Measurements from ENCODE around the gene PFKFB1.
"Not testable (repeated sequence)": the region's sequence is repeated elsewhere in the genome, so short reads cannot be mapped to it uniquely, and the experiment has no call there.

Gene PFKFB1

GRCh38 chrX:54992911-54993622 lies 921 bp downstream of the PFKFB1 start:
- DNase-seq (ENCODE audit: low read depth): no peak

GRCh38 chrX:54991706-54992105 lies 2.3 kb downstream of the PFKFB1 start:
- no peak for DNase-seq (ENCODE audit: low read depth)

GRCh38 chrX:54983306-54983705 lies 10.7 kb downstream of the PFKFB1 start:
- DNase-seq (ENCODE audit: low read depth): not testable (repeated sequence)

GRCh38 chrX:54980334-54980733 lies 13.7 kb downstream of the PFKFB1 start:
- no peak for DNase-seq (ENCODE audit: low read depth)

GRCh38 chrX:54979432-54979831 lies 14.6 kb downstream of the PFKFB1 start:
- no peak for DNase-seq (ENCODE audit: low read depth)

- DNase-seq (ENCODE audit: low read depth): no peak
Measured at GRCh38 chrX:54978448-54978847, 15.5 kb downstream of the PFKFB1 start.

GRCh38 chrX:54977387-54977786 lies 16.6 kb downstream of the PFKFB1 start:
- DNase-seq (ENCODE audit: low read depth): no peak

GRCh38 chrX:54964766-54965497 lies 29.1 kb downstream of the PFKFB1 start:
- no peak for DNase-seq (ENCODE audit: low read depth)

GRCh38 chrX:54961750-54962149 lies 32.2 kb downstream of the PFKFB1 start:
- no peak for DNase-seq (ENCODE audit: low read depth)

GRCh38 chrX:54950730-54951375 lies 43.1 kb downstream of the PFKFB1 start:
- no peak for DNase-seq (ENCODE audit: low read depth)

GRCh38 chrX:54945224-54945623 lies 48.8 kb downstream of the PFKFB1 start:
- DNase-seq (ENCODE audit: low read depth): no peak

GRCh38 chrX:54944816-54945215 lies 49.2 kb downstream of the PFKFB1 start:
- no peak for DNase-seq (ENCODE audit: low read depth)

- no peak for DNase-seq (ENCODE audit: low read depth)
Measured at GRCh38 chrX:54937416-54937815, 56.6 kb downstream of the PFKFB1 start.

- no peak for DNase-seq (ENCODE audit: low read depth)
Measured at GRCh38 chrX:54935306-54935705, 58.7 kb downstream of the PFKFB1 start.

- DNase-seq (ENCODE audit: low read depth): no peak
Measured at GRCh38 chrX:54934890-54935289, 59.1 kb downstream of the PFKFB1 start.

- DNase-seq (ENCODE audit: low read depth): no peak
Measured at GRCh38 chrX:54934058-54934457, 59.9 kb downstream of the PFKFB1 start.

GRCh38 chrX:54933150-54933826 lies 60.7 kb downstream of the PFKFB1 start:
- DNase-seq (ENCODE audit: low read depth): no peak

GRCh38 chrX:54931107-54931506 lies 62.9 kb downstream of the PFKFB1 start:
- no peak for DNase-seq (ENCODE audit: low read depth)

GRCh38 chrX:54930291-54931049 lies 63.5 kb downstream of the PFKFB1 start:
- DNase-seq (ENCODE audit: low read depth): no peak

GRCh38 chrX:54928876-54929275 lies 65.1 kb downstream of the PFKFB1 start:
- no peak for DNase-seq (ENCODE audit: low read depth)

- no peak for DNase-seq (ENCODE audit: low read depth)
Measured at GRCh38 chrX:54926978-54927377, 67.0 kb downstream of the PFKFB1 start.

- DNase-seq (ENCODE audit: low read depth): no peak
Measured at GRCh38 chrX:54923376-54923775, 70.6 kb downstream of the PFKFB1 start.
